Activated CD8-positive, alpha-beta memory T cell treated with anti-CD3 and anti-CD28 coated beads for 36 hours (primary cell): Measurements from ENCODE around the gene STARD13. TPM values are rescaled to one million over a fixed set of nuclear protein-coding genes. Genes with fewer than 3 reads are reported as not detected.

Source experiments
- CTCF ChIA-PET: fragments of 350-600 bp; sonication (Branson Sonifier 250); formaldehyde crosslinking; loops from one replicate; lab custom pipeline; 2021; ENCODE audit warnings: antibody characterized with exemption; lab: Charles Lee
- POLR2A ChIA-PET: fragments of 350-600 bp; sonication (Branson Sonifier 250); formaldehyde crosslinking; loops from one replicate; lab custom pipeline; 2021; ENCODE audit warnings: antibody characterized with exemption; lab: Charles Lee
- total RNA-seq, 2 experiments: library from RNA; stranded (reverse); gene quantifications; one replicate each; pipeline ENCODE4 v1.2.3, GENCODE V29; 2021

STARD13 gene
- under 1 TPM; 0.19 to 0.23 TPM for total RNA-seq

- CTCF ChIA-PET = no interaction called here
- POLR2A ChIA-PET = no interaction called here
These were observed at the start of gene STARD13 for GRCh38 chr13:33285420-33286124. STARD13 (minus strand) TSS chr13:33285755; CDS start chr13:33285638, 117 bp downstream.

GRCh38 chr13:33334831-33335230 lies 49.3 kb upstream of the STARD13 start:
- CTCF ChIA-PET = no interaction called here
- POLR2A ChIA-PET = no interaction called here

- CTCF ChIA-PET = interaction anchor here (0.5 kb wide), 1 partner anchor 96 kb away, joined by 3 read pairs; no protein-coding TSS in a partner anchor
- POLR2A ChIA-PET = no interaction called here
These were observed 46.4 kb upstream of the STARD13 start for GRCh38 chr13:33331962-33332361.

- CTCF ChIA-PET = no interaction called here
- POLR2A ChIA-PET = no interaction called here
These were observed 44.9 kb upstream of the STARD13 start for GRCh38 chr13:33330483-33330882.

GRCh38 chr13:33328701-33329100 lies 43.1 kb upstream of the STARD13 start:
- CTCF ChIA-PET = no interaction called here
- POLR2A ChIA-PET = no interaction called here

GRCh38 chr13:33326723-33327122 lies 41.2 kb upstream of the STARD13 start:
- CTCF ChIA-PET = no interaction called here

GRCh38 chr13:33326246-33326645 lies 40.7 kb upstream of the STARD13 start:
- CTCF ChIA-PET = no interaction called here
- POLR2A ChIA-PET = no interaction called here

More at GRCh38 chr13:33326723-33327122, 41.2 kb upstream of the STARD13 start:
- POLR2A ChIA-PET = no interaction called here

GRCh38 chr13:33323801-33324510 lies 38.4 kb upstream of the STARD13 start:
- ChIA-PET POLR2A (no interaction called here), CTCF (no interaction called here)

GRCh38 chr13:33322965-33323668 lies 37.6 kb upstream of the STARD13 start:
- ChIA-PET CTCF (no interaction called here), POLR2A (no interaction called here)

GRCh38 chr13:33322543-33322809 lies 36.9 kb upstream of the STARD13 start:
- ChIA-PET CTCF (no interaction called here), POLR2A (no interaction called here)

- CTCF ChIA-PET = no interaction called here
- POLR2A ChIA-PET = no interaction called here
These were observed 36.4 kb upstream of the STARD13 start for GRCh38 chr13:33321686-33322542.

GRCh38 chr13:33319859-33320258 lies 34.3 kb upstream of the STARD13 start:
- ChIA-PET CTCF (no interaction called here), POLR2A (no interaction called here)

GRCh38 chr13:33318744-33319143 lies 33.2 kb upstream of the STARD13 start:
- CTCF ChIA-PET = no interaction called here
- POLR2A ChIA-PET = no interaction called here

- CTCF ChIA-PET = no interaction called here
- POLR2A ChIA-PET = no interaction called here
These were observed 32.5 kb upstream of the STARD13 start for GRCh38 chr13:33318037-33318436.

- CTCF ChIA-PET = no interaction called here
These were observed 31.3 kb upstream of the STARD13 start for GRCh38 chr13:33316890-33317289.

GRCh38 chr13:33313504-33313903 lies 27.9 kb upstream of the STARD13 start:
- CTCF ChIA-PET = no interaction called here
- POLR2A ChIA-PET = no interaction called here

More at GRCh38 chr13:33316890-33317289, 31.3 kb upstream of the STARD13 start:
- POLR2A ChIA-PET = no interaction called here

- POLR2A ChIA-PET = no interaction called here
- CTCF ChIA-PET = no interaction called here
These were observed 27.3 kb upstream of the STARD13 start for GRCh38 chr13:33312861-33313212.

- ChIA-PET POLR2A (no interaction called here), CTCF (no interaction called here)
These were observed 26.8 kb upstream of the STARD13 start for GRCh38 chr13:33312150-33312860.

GRCh38 chr13:33311040-33311439 lies 25.5 kb upstream of the STARD13 start:
- ChIA-PET POLR2A (no interaction called here), CTCF (no interaction called here)
